ENCODE measurements around the gene CDH9. TPM values are rescaled to one million over a fixed set of nuclear protein-coding genes. Genes with fewer than 3 reads are reported as not detected.

CDH9 gene
- total RNA-seq, 4 donors from 2014 or later: not detected

- no peaks in the 10 kb centered on the region for H3K9me3 ChIP-seq
- no peak overlapping the region for H3K27ac ChIP-seq
- H3K4me3 ChIP-seq: no peak overlapping the region
- no peak for DNase-seq (ENCODE audit: low spot score in 2 of 2)
- H3K36me3 ChIP-seq: no peaks in the 10 kb centered on the region
- no peaks in the 10 kb centered on the region for H3K4me1 ChIP-seq
- H3K27me3 ChIP-seq: no peaks in the 10 kb centered on the region
- TF ChIP-seq POLR2A (IDR thresholded peaks at IDR 0.05): no peak
- TF ChIP-seq EP300 (IDR thresholded peaks at IDR 0.05): no peak
- no peak for TF ChIP-seq CTCF (IDR thresholded peaks at IDR 0.05)
- TF ChIP-seq POLR2AphosphoS5 (IDR thresholded peaks at IDR 0.05): no peak
Observed at GRCh38 chr5:27048510-27048909, 10.1 kb upstream of the CDH9 start.

- H3K9me3 ChIP-seq: no peaks in the 10 kb centered on the region
- no peaks in the 10 kb centered on the region for H3K4me1 ChIP-seq
- H3K27ac ChIP-seq: no peak overlapping the region
- TF ChIP-seq CTCF (IDR thresholded peaks at IDR 0.05) (no peak), POLR2A (IDR thresholded peaks at IDR 0.05) (no peak), EP300 (IDR thresholded peaks at IDR 0.05) (no peak), POLR2AphosphoS5 (IDR thresholded peaks at IDR 0.05) (no peak)
- no peak overlapping the region for H3K4me3 ChIP-seq
- no peaks in the 10 kb centered on the region for H3K27me3 ChIP-seq
- no peaks in the 10 kb centered on the region for H3K36me3 ChIP-seq
- 92% methylated on average over 1 of the region's 1 CpG for WGBS
- no peak for DNase-seq (ENCODE audit: low spot score in 2 of 2)
Observed at GRCh38 chr5:27041372-27041771, 3.0 kb upstream of the CDH9 start.

GRCh38 chr5:27034565-27034964 is 3.8 kb downstream of the CDH9 start:
- no peak for DNase-seq (ENCODE audit: low spot score in 2 of 2)
- Histone ChIP-seq H3K9me3 (no peaks in the 10 kb centered on the region), H3K36me3 (no peaks in the 10 kb centered on the region), H3K4me1 (no peaks in the 10 kb centered on the region), H3K27ac (no peak overlapping the region), H3K27me3 (no peaks in the 10 kb centered on the region), H3K4me3 (no peak overlapping the region)
- TF ChIP-seq POLR2A (IDR thresholded peaks at IDR 0.05) (no peak), EP300 (IDR thresholded peaks at IDR 0.05) (no peak), CTCF (IDR thresholded peaks at IDR 0.05) (no peak), POLR2AphosphoS5 (IDR thresholded peaks at IDR 0.05) (no peak)
- 82% methylated on average over 1 of the region's 1 CpG for WGBS

GRCh38 chr5:27026801-27027200 is 11.6 kb downstream of the CDH9 start:
- no peak for DNase-seq (ENCODE audit: low spot score in 2 of 2)
- TF ChIP-seq CTCF (IDR thresholded peaks at IDR 0.05) (no peak), POLR2A (IDR thresholded peaks at IDR 0.05) (no peak), POLR2AphosphoS5 (IDR thresholded peaks at IDR 0.05) (no peak), EP300 (IDR thresholded peaks at IDR 0.05) (no peak)
- WGBS: 89% methylated on average over 2 of the region's 2 CpGs
- Histone ChIP-seq H3K27me3 (no peaks in the 10 kb centered on the region), H3K4me3 (no peak overlapping the region), H3K27ac (no peak overlapping the region), H3K36me3 (no peaks in the 10 kb centered on the region), H3K9me3 (no peaks in the 10 kb centered on the region), H3K4me1 (no peaks in the 10 kb centered on the region)

GRCh38 chr5:27026063-27026462 is 12.3 kb downstream of the CDH9 start:
- WGBS: 53% methylated on average over 1 of the region's 1 CpG
- TF ChIP-seq CTCF (IDR thresholded peaks at IDR 0.05) (no peak), POLR2A (IDR thresholded peaks at IDR 0.05) (no peak), POLR2AphosphoS5 (IDR thresholded peaks at IDR 0.05) (no peak), EP300 (IDR thresholded peaks at IDR 0.05) (no peak)
- no peak for DNase-seq (ENCODE audit: low spot score in 2 of 2)
- Histone ChIP-seq H3K4me1 (no peaks in the 10 kb centered on the region), H3K4me3 (no peak overlapping the region), H3K27ac (no peak overlapping the region), H3K36me3 (no peaks in the 10 kb centered on the region), H3K9me3 (no peaks in the 10 kb centered on the region), H3K27me3 (no peaks in the 10 kb centered on the region)
